Thyroid gland (tissue), 4 donors: ENCODE measurements around the gene INSIG2. TPM values are rescaled to one million over a fixed set of nuclear protein-coding genes. Genes with fewer than 3 reads are reported as not detected.

Experiments used
- DNase-seq, 2 donors: peaks; one replicate each; pipeline ENCODE4 v3.0.0-alpha.2; 2019
- H3K27ac ChIP-seq, 3 donors: fragments of 200-600 bp; sonication (generic); 1 replicate in 2 of 3; 2 replicates in 1 of 3; pipeline ENCODE4 v1.5.1; 2016 to 2019; ENCODE audit warnings: mild to moderate bottlenecking in 1 of 3, moderate library complexity in 1 of 3
- H3K27me3 ChIP-seq: fragments of 200-600 bp; sonication (generic); one replicate; pipeline ENCODE4 v1.5.1; 2019
- H3K36me3 ChIP-seq, 2 donors: fragments of 200-600 bp; sonication (generic); one replicate each; pipeline ENCODE4 v1.5.1; 2016 to 2019
- H3K4me1 ChIP-seq, 2 donors: fragments of 200-600 bp; sonication (generic); one replicate each; pipeline ENCODE4 v1.5.1; 2017 to 2019
- H3K4me3 ChIP-seq, 3 donors: fragments of 200-600 bp; sonication (generic); replicated peaks in 1 of 3; 1 replicate in 2 of 3; 2 replicates in 1 of 3; pipeline ENCODE4 v1.5.1; 2016; ENCODE audit warnings: mild to moderate bottlenecking in 1 of 3
- H3K9me3 ChIP-seq: fragments of 200-600 bp; sonication (generic); one replicate; pipeline ENCODE4 v1.5.1; 2017
- CTCF ChIP-seq, 6 experiments: fragments of 200-600 bp in 3 of 6; fragments of 450-650 bp in 3 of 6; sonication (generic) in 3 of 6; IDR thresholded peaks; one replicate each; pipeline ENCODE4 v1.5.1; 2016 to 2019; ENCODE audit warnings: antibody characterized with exemption in 6 of 6, mild to moderate bottlenecking in 2 of 6, inconsistent platforms in 1 of 6, moderate library complexity in 1 of 6
- POLR2A ChIP-seq, 2 donors: fragments of 450-650 bp; IDR thresholded peaks; one replicate each; pipeline ENCODE4 v1.6.1; 2017; ENCODE audit warnings: antibody characterized with exemption in 2 of 2, mild to moderate bottlenecking in 2 of 2, moderate library complexity in 1 of 2
- WGBS, 2 donors: methylation state at CpG; one replicate each; pipeline ENCODE4 v1.1.5; 2017; 5-methylcytosine and 5-hydroxymethylcytosine counted together
- intact Hi-C: fragments of 100-400 bp; cut with DNase I; formaldehyde crosslinking; loops from one replicate; pipeline ENCODE4 v1.15.1; 2023
- total RNA-seq, 4 donors: library from RNA; depleted of rRNA; stranded (reverse); fragments of >200 nt; gene quantifications; one replicate each; pipeline ENCODE4 v1.2.3, GENCODE V29; 2016

The INSIG2 gene
- total RNA-seq, 4 donors from 2014 or later = 14.3 to 22.8 (median 17.0) TPM

DNA sequence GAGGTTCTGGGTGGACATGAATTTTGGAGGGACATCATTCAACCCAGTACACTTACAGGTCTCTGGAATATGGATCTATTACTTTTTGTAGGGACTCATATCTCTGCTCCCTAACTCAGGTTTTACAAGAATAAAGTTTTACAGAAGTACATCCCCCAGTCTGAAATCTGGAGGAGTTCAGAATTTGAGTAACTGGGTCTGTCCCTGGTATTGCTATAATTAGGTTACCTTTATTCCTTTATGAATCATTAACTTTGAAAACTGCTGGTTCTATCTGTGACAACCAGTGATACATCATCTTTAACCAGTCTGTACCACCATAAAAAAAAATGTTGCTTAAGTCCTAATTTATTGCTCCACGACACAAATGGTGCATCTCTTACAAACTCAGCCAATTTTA lies 59.9 kb downstream of the INSIG2 start:
- Histone ChIP-seq H3K4me1 (no peaks in the 10 kb centered on the region), H3K27ac (no peak overlapping the region), H3K9me3 (no peaks in the 10 kb centered on the region), H3K27me3 (no peaks in the 10 kb centered on the region), H3K4me3 (no peak overlapping the region), H3K36me3 (no peaks in the 10 kb centered on the region)
- TF ChIP-seq POLR2A (IDR thresholded peaks at IDR 0.05) (no peak), CTCF (IDR thresholded peaks at IDR 0.05) (no peak)
- whole genome bisulfite sequencing, 2 donors = 65 to 80% methylated on average over 1 of the region's 1 CpG
- no peak for DNase-seq
- intact Hi-C loops = no loop called here

- Histone ChIP-seq H3K27ac (no peak overlapping the region), H3K36me3 (no peaks in the 10 kb centered on the region), H3K9me3 (no peaks in the 10 kb centered on the region), H3K4me1 (no peaks in the 10 kb centered on the region), H3K4me3 (no peak overlapping the region), H3K27me3 (no peaks in the 10 kb centered on the region)
- peak in 3 of 6 experiments; percentile 11 to 30 (median 17) for TF ChIP-seq CTCF (IDR thresholded peaks at IDR 0.05)
- TF ChIP-seq POLR2A (IDR thresholded peaks at IDR 0.05) = no peak
- intact Hi-C loops = no loop called here
- WGBS, 2 donors = 75 to 83% methylated on average over 3 of the region's 3 CpGs
- DNase-seq = no peak
Observed at GRCh38 chr2:118148809-118149208, 60.5 kb downstream of the INSIG2 start.

GRCh38 chr2:118150294-118150693 lies 62.0 kb downstream of the INSIG2 start:
- Histone ChIP-seq H3K27me3 (no peaks in the 10 kb centered on the region), H3K36me3 (no peaks in the 10 kb centered on the region), H3K9me3 (no peaks in the 10 kb centered on the region), H3K27ac (no peak overlapping the region), H3K4me3 (no peak overlapping the region), H3K4me1 (no peaks in the 10 kb centered on the region)
- DNase-seq = no peak
- TF ChIP-seq CTCF (IDR thresholded peaks at IDR 0.05) (no peak), POLR2A (IDR thresholded peaks at IDR 0.05) (no peak)
- intact Hi-C loops = no loop called here

DNA sequence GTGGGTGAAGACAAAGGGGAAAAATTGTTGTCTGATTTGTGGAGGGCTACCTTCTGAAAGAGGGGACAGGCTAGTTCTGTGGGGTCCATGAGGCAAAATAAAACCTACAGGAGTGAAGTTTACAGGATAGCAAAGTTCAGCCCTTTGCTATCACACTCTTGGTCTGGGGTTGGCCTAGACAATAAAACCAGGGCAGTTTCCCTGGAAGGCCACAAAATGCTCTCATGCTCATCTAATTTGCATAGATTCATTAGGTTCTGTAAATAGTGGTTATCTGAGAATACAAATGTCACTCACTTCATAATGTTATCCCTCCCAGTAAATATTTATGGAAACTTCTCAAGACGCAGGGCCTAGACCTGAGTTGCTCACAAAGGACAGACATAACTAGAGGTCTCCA lies 63.6 kb downstream of the INSIG2 start:
- intact Hi-C loops = no loop called here
- no peaks in the 10 kb centered on the region for H3K36me3 ChIP-seq
- H3K9me3 ChIP-seq = no peaks in the 10 kb centered on the region
- no peak overlapping the region for H3K27ac ChIP-seq
- H3K4me3 ChIP-seq = no peak overlapping the region
- no peak for TF ChIP-seq POLR2A (IDR thresholded peaks at IDR 0.05)
- WGBS, 2 donors = 89 to 95% methylated on average over 1 of the region's 1 CpG
- no peak for DNase-seq
- H3K27me3 ChIP-seq = no peaks in the 10 kb centered on the region
- H3K4me1 ChIP-seq = no peaks in the 10 kb centered on the region

- TF ChIP-seq POLR2A (IDR thresholded peaks at IDR 0.05) = no peak
- TF ChIP-seq CTCF (IDR thresholded peaks at IDR 0.05) = no peak
- no peaks in the 10 kb centered on the region for H3K27me3 ChIP-seq
- H3K27ac ChIP-seq = no peak overlapping the region
- no peaks in the 10 kb centered on the region for H3K4me1 ChIP-seq
- H3K4me3 ChIP-seq = no peak overlapping the region
- no peak for DNase-seq
- intact Hi-C loops = no loop called here
- no peaks in the 10 kb centered on the region for H3K36me3 ChIP-seq
- WGBS, 2 donors = 73 to 79% methylated on average over 4 of the region's 4 CpGs
- no peaks in the 10 kb centered on the region for H3K9me3 ChIP-seq
Observed at GRCh38 chr2:118153433-118153832, 65.2 kb downstream of the INSIG2 start.

- H3K27me3 ChIP-seq = no peaks in the 10 kb centered on the region
- TF ChIP-seq POLR2A (IDR thresholded peaks at IDR 0.05) (no peak), CTCF (IDR thresholded peaks at IDR 0.05) (no peak)
- intact Hi-C loops = no loop called here
- no peak overlapping the region for H3K4me3 ChIP-seq
- H3K27ac ChIP-seq = no peak overlapping the region
- H3K9me3 ChIP-seq = no peaks in the 10 kb centered on the region
- 92 to 93% methylated on average over 2 of the region's 2 CpGs for WGBS, 2 donors
- H3K4me1 ChIP-seq = no peaks in the 10 kb centered on the region
- H3K36me3 ChIP-seq = no peaks in the 10 kb centered on the region
- no peak for DNase-seq
Observed at GRCh38 chr2:118154176-118154575, 65.9 kb downstream of the INSIG2 start.
